Mammary epithelial cell (primary cell): ENCODE measurements around the gene EVC2.

Experiments used
- EZH2 ChIP-seq: IDR thresholded peaks from 2 replicates; pipeline ENCODE4 v1.6.1; 2012; ENCODE audit warnings: low read length, inconsistent platforms, borderline replicate concordance
- TF ChIP-seq, protein P1 (sequence below), 2 donors: IDR thresholded peaks in 1 of 2; conservative IDR thresholded peaks in 1 of 2; 2 replicates each; pipeline ENCODE4 v1.5.1; 2011 to 2012; ENCODE audit warnings: inconsistent platforms in 2 of 2, low read length in 2 of 2, mild to moderate bottlenecking in 2 of 2, control low read depth in 1 of 2, low read depth in 1 of 2; ENCODE audit not compliant: insufficient read depth in 1 of 2; ENCODE audit errors: extremely low read depth in 1 of 2

GRCh38 chr4:5588046-5588445, 120.3 kb downstream of the EVC2 start:
- TF ChIP-seq, protein P1, sequence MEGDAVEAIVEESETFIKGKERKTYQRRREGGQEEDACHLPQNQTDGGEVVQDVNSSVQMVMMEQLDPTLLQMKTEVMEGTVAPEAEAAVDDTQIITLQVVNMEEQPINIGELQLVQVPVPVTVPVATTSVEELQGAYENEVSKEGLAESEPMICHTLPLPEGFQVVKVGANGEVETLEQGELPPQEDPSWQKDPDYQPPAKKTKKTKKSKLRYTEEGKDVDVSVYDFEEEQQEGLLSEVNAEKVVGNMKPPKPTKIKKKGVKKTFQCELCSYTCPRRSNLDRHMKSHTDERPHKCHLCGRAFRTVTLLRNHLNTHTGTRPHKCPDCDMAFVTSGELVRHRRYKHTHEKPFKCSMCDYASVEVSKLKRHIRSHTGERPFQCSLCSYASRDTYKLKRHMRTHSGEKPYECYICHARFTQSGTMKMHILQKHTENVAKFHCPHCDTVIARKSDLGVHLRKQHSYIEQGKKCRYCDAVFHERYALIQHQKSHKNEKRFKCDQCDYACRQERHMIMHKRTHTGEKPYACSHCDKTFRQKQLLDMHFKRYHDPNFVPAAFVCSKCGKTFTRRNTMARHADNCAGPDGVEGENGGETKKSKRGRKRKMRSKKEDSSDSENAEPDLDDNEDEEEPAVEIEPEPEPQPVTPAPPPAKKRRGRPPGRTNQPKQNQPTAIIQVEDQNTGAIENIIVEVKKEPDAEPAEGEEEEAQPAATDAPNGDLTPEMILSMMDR (conservative IDR thresholded peaks at IDR 0.05 in 1 of 2, IDR thresholded peaks at IDR 0.05 in 1 of 2; ENCODE audit: extremely low read depth in 1 of 2, insufficient read depth in 1 of 2, low read depth in 1 of 2, low read length in 2 of 2): no peak
- TF ChIP-seq EZH2: no peak
